HG03558 (cell line): ENCODE results near the gene HLA-DPB1.

Source experiments
- ATAC-seq: cut with Tn5 transposase; IDR thresholded peaks from one replicate; pipeline ENCODE4 v1.9.1; 2021; ENCODE audit warnings: moderate number of reproducible peaks; ENCODE audit not compliant: unreplicated experiment; ENCODE audit errors: extremely low read depth

Gene HLA-DPB1

DNA sequence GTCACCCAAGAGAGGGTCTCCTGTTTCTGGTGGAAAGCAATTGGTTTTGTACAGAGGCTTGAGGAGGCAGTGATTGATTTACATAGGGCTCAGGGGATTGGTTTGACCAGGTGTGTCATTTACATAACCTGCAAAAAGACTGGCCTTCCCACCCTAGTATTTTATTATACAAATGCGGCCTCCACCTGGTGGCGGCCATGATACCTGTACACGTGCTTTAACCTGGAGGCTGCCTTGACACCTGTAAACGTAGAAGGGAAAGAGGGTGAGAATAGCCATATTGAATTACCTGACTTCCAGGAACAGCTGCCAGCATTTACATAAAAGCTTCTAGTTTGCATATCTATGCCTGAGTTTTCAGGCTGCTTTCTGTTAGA lies 48.7 kb downstream of the HLA-DPB1 start:
- no peak for ATAC-seq

DNA sequence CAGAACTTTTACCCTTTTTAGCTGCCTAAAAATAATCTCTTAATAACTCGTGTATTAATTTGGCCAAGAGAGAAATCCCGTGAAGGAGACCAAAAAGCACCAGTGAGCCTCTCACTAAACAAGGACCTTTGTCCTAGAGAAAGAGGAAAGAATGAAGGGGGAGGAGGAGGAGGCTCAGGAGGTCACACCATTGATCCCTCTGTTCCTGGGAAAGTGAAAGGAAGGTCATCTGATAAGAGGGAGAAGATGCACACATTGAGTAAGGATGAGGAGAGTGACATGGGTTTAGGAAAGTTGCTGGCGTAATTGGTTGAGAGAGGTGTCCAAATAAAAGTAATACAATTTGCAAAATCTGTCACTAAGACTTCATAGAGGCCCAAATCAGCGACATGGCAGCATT lies 49.2 kb downstream of the HLA-DPB1 start:
- ATAC-seq = no peak

DNA sequence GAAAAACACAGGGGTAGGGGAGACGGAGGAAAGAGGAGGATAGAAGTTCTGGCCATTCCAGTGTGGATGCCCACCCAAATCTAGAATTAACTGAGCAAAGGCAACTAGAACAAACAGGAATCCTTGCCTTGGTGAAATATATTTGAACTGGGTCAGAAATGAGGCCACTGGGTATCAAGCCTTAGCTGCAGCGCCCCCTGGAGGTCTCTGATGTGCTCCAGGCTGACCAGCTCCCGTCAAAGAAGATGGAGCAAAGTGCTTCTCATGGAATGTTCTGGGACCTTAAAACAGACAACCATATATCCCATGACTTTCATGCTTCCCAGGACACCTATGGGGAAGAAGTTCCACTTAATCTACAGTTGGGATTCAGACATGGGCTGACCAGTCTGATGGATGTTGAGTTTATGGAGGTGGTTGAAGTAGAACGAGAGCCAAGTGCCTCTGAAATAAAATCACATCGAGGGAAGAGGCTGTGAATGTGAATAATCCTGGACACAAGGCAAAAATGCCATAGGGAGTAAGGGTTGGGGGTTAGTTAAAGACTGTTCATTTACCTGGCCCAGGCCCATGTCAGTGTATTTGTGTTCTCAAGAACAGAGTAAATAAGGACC lies 50.4 kb downstream of the HLA-DPB1 start:
- no peak for ATAC-seq

DNA sequence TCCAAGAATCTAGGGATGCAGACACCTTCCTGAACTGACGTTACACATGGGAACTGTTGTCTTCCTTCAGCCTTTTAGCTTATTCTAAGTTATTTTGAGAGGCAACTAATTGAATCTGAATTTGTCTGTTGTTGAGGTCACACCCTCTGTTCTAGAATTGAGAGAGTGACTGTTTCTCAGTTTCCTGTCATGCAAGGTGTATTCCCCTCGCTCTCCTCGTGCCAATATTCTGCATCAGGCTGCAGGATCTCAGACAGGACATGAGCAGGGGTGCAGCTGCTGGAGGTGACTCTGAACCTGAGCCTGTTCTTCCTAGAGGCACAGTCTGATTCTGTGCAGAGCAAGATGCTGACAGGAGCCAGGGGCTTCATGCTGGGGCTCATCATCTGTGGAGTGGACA lies 52.5 kb downstream of the HLA-DPB1 start:
- ATAC-seq = no peak

DNA sequence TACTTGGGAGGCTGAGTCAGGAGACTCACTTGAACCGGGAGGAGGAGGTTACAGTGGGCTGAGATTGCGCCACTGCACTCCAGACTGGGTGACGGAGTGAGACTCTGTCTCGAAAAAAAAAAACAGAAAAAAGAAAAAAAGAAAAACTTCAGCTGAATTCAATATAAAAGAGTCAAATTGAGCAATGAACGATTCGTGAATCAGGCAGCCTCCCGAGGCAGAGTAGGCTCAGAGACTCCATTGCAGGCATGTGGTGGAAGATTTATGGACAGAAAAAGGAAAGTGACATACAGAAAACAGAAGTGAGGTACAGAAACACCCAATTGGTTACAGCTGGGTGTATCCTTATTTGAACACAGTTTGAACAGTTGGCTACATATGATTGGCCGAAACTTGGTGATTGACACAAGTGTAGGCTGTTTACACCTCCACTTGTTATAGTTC lies 56.3 kb downstream of the HLA-DPB1 start:
- ATAC-seq = no peak

DNA sequence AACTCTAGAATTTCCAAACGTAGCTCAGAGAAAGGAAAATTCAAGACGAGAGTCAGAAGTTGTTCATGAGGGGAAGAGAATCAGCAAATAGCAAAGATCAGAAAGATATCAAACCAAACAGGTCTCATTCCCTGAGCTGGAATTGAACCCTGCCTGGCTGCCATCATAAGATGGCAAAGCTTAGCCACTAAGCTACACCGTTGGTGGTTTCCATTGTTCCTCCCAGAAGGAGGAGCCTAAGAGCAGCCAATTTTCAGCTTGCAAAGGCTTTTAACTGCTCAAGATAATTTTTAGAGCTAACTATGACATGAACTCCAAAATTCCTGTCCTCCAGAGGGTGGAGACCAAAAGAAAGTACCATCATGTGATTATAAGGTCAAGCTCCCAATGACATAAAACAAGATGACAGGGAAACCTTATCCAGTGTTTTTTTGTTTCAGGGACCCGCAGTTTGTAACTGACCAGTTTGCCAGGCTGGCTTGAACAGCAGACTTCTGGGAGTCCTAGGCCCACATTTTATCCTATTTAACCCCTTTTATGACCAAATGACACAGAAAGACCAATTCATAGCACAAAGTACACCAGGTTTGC lies 60.6 kb downstream of the HLA-DPB1 start:
- ATAC-seq = no peak
